HepG2 (cell line): ENCODE results near the gene CEBPE. TPM values are rescaled to one million over a fixed set of nuclear protein-coding genes. Genes with fewer than 3 reads are reported as not detected.

Source experiments
- CHD4 ChIP-seq: fragments of 200-600 bp; sonication (generic); IDR thresholded peaks from 2 replicates; pipeline ENCODE4 v1.7.0; 2017; ENCODE audit warnings: mild to moderate bottlenecking, low read length, borderline replicate concordance
- ISX ChIP-seq: sonication (generic); formaldehyde crosslinking; conservative IDR thresholded peaks from 2 replicates; pipeline ENCODE4 v1.5.0; 2020; ENCODE audit warnings: missing genetic modification reagents
- JUND ChIP-seq: sonication (generic); formaldehyde crosslinking; IDR thresholded peaks from 2 replicates; pipeline ENCODE4 v1.8.0; 2022; ENCODE audit warnings: mild to moderate bottlenecking, missing genetic modification reagents
- KAT8 ChIP-seq: IDR thresholded peaks from 2 replicates; pipeline ENCODE4 v1.6.1; 2016; ENCODE audit warnings: missing genetic modification reagents, missing compliant biosample characterization
- KLF15 ChIP-seq: sonication (generic); formaldehyde crosslinking; IDR thresholded peaks from 2 replicates; pipeline ENCODE4 v1.8.1; 2023; ENCODE audit warnings: borderline replicate concordance, mild to moderate bottlenecking, inconsistent platforms, missing genetic modification reagents, mixed read lengths
- MAFF ChIP-seq: IDR thresholded peaks from 2 replicates; pipeline ENCODE4 v1.6.1; 2011; ENCODE audit warnings: low read depth, low read length, improper control_type of control experiment
- MXD1 ChIP-seq: sonication (generic); formaldehyde crosslinking; IDR thresholded peaks from 2 replicates; pipeline ENCODE4 v1.4.0; 2020; ENCODE audit warnings: mild to moderate bottlenecking, missing genetic modification reagents
- NCOA5 ChIP-seq: sonication (generic); formaldehyde crosslinking; IDR thresholded peaks from 2 replicates; pipeline ENCODE4 v1.4.0; 2020; ENCODE audit warnings: missing genetic modification reagents
- PHF8 ChIP-seq: sonication (generic); formaldehyde crosslinking; IDR thresholded peaks from 2 replicates; pipeline ENCODE4 v1.5.0; 2020; ENCODE audit warnings: missing genetic modification reagents
- SSRP1 ChIP-seq: IDR thresholded peaks from 2 replicates; pipeline ENCODE4 v1.6.1; 2016; ENCODE audit warnings: control low read depth
- TEAD2 ChIP-seq: sonication (generic); formaldehyde crosslinking; IDR thresholded peaks from 2 replicates; pipeline ENCODE4 v1.9.0; 2021; ENCODE audit warnings: missing genetic modification reagents
- TGIF2 ChIP-seq: IDR thresholded peaks from 2 replicates; pipeline ENCODE4 v1.6.1; 2016; ENCODE audit warnings: control low read depth, missing compliant biosample characterization
- ZBTB14 ChIP-seq: sonication (generic); formaldehyde crosslinking; IDR thresholded peaks from 2 replicates; pipeline ENCODE4 v1.4.0; 2020; ENCODE audit warnings: missing genetic modification reagents
- ZFY ChIP-seq: sonication (generic); formaldehyde crosslinking; IDR thresholded peaks from 2 replicates; pipeline ENCODE4 v1.4.0; 2020; ENCODE audit warnings: missing genetic modification reagents
- ZNF44 ChIP-seq: sonication (generic); formaldehyde crosslinking; IDR thresholded peaks from 2 replicates; pipeline ENCODE4 v1.5.1; 2020; ENCODE audit warnings: mild to moderate bottlenecking, missing genetic modification reagents
- ZNF468 ChIP-seq: sonication (generic); formaldehyde crosslinking; IDR thresholded peaks from 2 replicates; pipeline ENCODE4 v1.8.0; 2022; ENCODE audit warnings: mild to moderate bottlenecking, moderate library complexity, missing genetic modification reagents
- ZNF567 ChIP-seq: sonication (generic); formaldehyde crosslinking; IDR thresholded peaks from 2 replicates; pipeline ENCODE4 v1.8.1; 2023; ENCODE audit warnings: mild to moderate bottlenecking, missing genetic modification reagents, borderline replicate concordance
- ZNF616 ChIP-seq: sonication (generic); formaldehyde crosslinking; IDR thresholded peaks from 2 replicates; pipeline ENCODE4 v1.5.0; 2020; ENCODE audit warnings: low read depth, mild to moderate bottlenecking, missing genetic modification reagents
- ZNF619 ChIP-seq: sonication (generic); formaldehyde crosslinking; IDR thresholded peaks from 2 replicates; pipeline ENCODE4 v1.4.0; 2020; ENCODE audit warnings: mild to moderate bottlenecking, missing genetic modification reagents
- ZNF740 ChIP-seq: sonication (generic); formaldehyde crosslinking; IDR thresholded peaks from 2 replicates; pipeline ENCODE4 v1.4.0; 2020; ENCODE audit warnings: missing genetic modification reagents
- polyA plus RNA-seq, 8 experiments: library from polyadenylated mRNA; depleted of rRNA in 3 of 8; stranded (reverse) in 7 of 8; unstranded in 1 of 8; fragments of >200 nt; fragmentation: Illumina TruSeq in 4 of 8; extraction: Trizol in 4 of 8; gene quantifications; 2 replicates each; pipeline versions ENCODE4 v1.2.1 to v1.2.3, GENCODE V29; 2011 to 2016; ENCODE audit warnings: low read depth in 4 of 8, missing spikeins in 1 of 8, mixed read lengths in 1 of 8; ENCODE audit not compliant: insufficient read depth in 1 of 8
- total RNA-seq, 5 experiments: library from RNA; depleted of rRNA; stranded (reverse); fragments of >200 nt; fragmentation: Illumina TruSeq; extraction: Trizol; gene quantifications; 2 replicates each; pipeline ENCODE4 v1.2.3, GENCODE V29; 2016; ENCODE audit warnings: low read depth in 1 of 5
- TF ChIP-seq, protein P1 (sequence below): sonication (generic); formaldehyde crosslinking; IDR thresholded peaks from 2 replicates; pipeline ENCODE4 v1.4.0; 2020; ENCODE audit warnings: missing genetic modification reagents
- TF ChIP-seq, protein P2 (sequence below): IDR thresholded peaks from 2 replicates; pipeline ENCODE4 v1.6.1; 2012; ENCODE audit warnings: inconsistent platforms

Gene CEBPE
- total and polyA plus RNA-seq, 2 of the 13 experiments (the other 11 are each of a cell fraction or from before 2014, with no cell fraction given): 0.09 to 0.11 TPM

- TF ChIP-seq SSRP1 (CRISPR knock-in tag) (no peak), TEAD2 (CRISPR knock-in tag) (no peak), JUND (CRISPR knock-in tag) (0 out of 2 replicates have a peak, but pooled peaks have one; percentile 23), ZNF740 (0 out of 2 replicates have a peak, but pooled peaks have one; percentile 27), ISX (no peak), PHF8 (CRISPR knock-in tag) (no peak), MAFF (no peak), TGIF2 (no peak), ZNF616 (CRISPR knock-in tag) (no peak), KAT8 (CRISPR knock-in tag) (no peak), ZNF619 (CRISPR knock-in tag) (peak; percentile 30; the same call in 1 of the 2 replicates), ZBTB14 (CRISPR knock-in tag) (no peak), ZFY (CRISPR knock-in tag) (0 out of 2 replicates have a peak, but pooled peaks have one; percentile 28), ZNF567 (CRISPR knock-in tag) (peak; percentile 54; the same call in 1 of the 2 replicates), ZNF468 (CRISPR knock-in tag) (no peak), KLF15 (no peak), CHD4 (no peak), NCOA5 (no peak), ZNF44 (CRISPR knock-in tag) (no peak), MXD1 (CRISPR knock-in tag) (no peak)
- TF ChIP-seq, protein P1, sequence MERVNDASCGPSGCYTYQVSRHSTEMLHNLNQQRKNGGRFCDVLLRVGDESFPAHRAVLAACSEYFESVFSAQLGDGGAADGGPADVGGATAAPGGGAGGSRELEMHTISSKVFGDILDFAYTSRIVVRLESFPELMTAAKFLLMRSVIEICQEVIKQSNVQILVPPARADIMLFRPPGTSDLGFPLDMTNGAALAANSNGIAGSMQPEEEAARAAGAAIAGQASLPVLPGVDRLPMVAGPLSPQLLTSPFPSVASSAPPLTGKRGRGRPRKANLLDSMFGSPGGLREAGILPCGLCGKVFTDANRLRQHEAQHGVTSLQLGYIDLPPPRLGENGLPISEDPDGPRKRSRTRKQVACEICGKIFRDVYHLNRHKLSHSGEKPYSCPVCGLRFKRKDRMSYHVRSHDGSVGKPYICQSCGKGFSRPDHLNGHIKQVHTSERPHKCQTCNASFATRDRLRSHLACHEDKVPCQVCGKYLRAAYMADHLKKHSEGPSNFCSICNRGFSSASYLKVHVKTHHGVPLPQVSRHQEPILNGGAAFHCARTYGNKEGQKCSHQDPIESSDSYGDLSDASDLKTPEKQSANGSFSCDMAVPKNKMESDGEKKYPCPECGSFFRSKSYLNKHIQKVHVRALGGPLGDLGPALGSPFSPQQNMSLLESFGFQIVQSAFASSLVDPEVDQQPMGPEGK: peak; percentile 71
- TF ChIP-seq, protein P2, sequence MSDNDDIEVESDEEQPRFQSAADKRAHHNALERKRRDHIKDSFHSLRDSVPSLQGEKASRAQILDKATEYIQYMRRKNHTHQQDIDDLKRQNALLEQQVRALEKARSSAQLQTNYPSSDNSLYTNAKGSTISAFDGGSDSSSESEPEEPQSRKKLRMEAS: 0 out of 2 replicates have a peak, but pooled peaks have one; percentile 9
Measured at GRCh38 chr14:23070262-23071129, 48.6 kb downstream of the CEBPE start (continued).
